ENCODE results near the gene AKT2. TPM values are rescaled to one million over a fixed set of nuclear protein-coding genes. Genes with fewer than 3 reads are reported as not detected.

Gene AKT2
- total RNA-seq, 1 donor from 2014 or later, result 197 TPM

GRCh38 chr19:40279761-40280607, 5.2 kb downstream of the AKT2 start:
- Mint-ChIP-seq H3K27me3 (ENCODE audit: unreplicated experiment) (peaks cover 13% of the 10 kb centered on the region), H3K27ac (ENCODE audit: unreplicated experiment) (peak overlapping the region; percentile 57), H3K4me1 (ENCODE audit: low read depth, unreplicated experiment) (peaks cover 44% of the 10 kb centered on the region), H3K9me3 (ENCODE audit: unreplicated experiment) (peaks cover 14% of the 10 kb centered on the region), H3K4me3 (ENCODE audit: unreplicated experiment) (peak overlapping the region; percentile 2), H3K36me3 (ENCODE audit: unreplicated experiment) (no peaks in the 10 kb centered on the region)
- TF ChIP-seq CTCF (IDR thresholded peaks at IDR 0.05; ENCODE audit: partially characterized antibody, unreplicated experiment), result no peak
- DNase-seq, result no peak

GRCh38 chr19:40279120-40279551, 6.0 kb downstream of the AKT2 start:
- Mint-ChIP-seq H3K4me3 (ENCODE audit: unreplicated experiment) (no peak overlapping the region), H3K27me3 (ENCODE audit: unreplicated experiment) (peaks cover 9% of the 10 kb centered on the region), H3K27ac (ENCODE audit: unreplicated experiment) (no peak overlapping the region), H3K9me3 (ENCODE audit: unreplicated experiment) (peaks cover 14% of the 10 kb centered on the region), H3K36me3 (ENCODE audit: unreplicated experiment) (no peaks in the 10 kb centered on the region), H3K4me1 (ENCODE audit: low read depth, unreplicated experiment) (peaks cover 52% of the 10 kb centered on the region)
- TF ChIP-seq CTCF (IDR thresholded peaks at IDR 0.05; ENCODE audit: partially characterized antibody, unreplicated experiment), result no peak
- no peak for DNase-seq

GRCh38 chr19:40278361-40279035, 6.6 kb downstream of the AKT2 start:
- Mint-ChIP-seq H3K9me3 (ENCODE audit: unreplicated experiment) (peaks cover 16% of the 10 kb centered on the region), H3K27me3 (ENCODE audit: unreplicated experiment) (peaks cover 9% of the 10 kb centered on the region), H3K4me3 (ENCODE audit: unreplicated experiment) (peak overlapping the region; percentile 34), H3K4me1 (ENCODE audit: low read depth, unreplicated experiment) (peaks cover 55% of the 10 kb centered on the region), H3K27ac (ENCODE audit: unreplicated experiment) (peak overlapping the region; percentile 86), H3K36me3 (ENCODE audit: unreplicated experiment) (no peaks in the 10 kb centered on the region)
- no peak for TF ChIP-seq CTCF (IDR thresholded peaks at IDR 0.05; ENCODE audit: partially characterized antibody, unreplicated experiment)
- DNase-seq, result no peak

GRCh38 chr19:40277356-40278059, 7.6 kb downstream of the AKT2 start:
- peak overlapping the region; percentile 86 for H3K27ac Mint-ChIP-seq (ENCODE audit: unreplicated experiment)
- H3K4me3 Mint-ChIP-seq (ENCODE audit: unreplicated experiment), result peak overlapping the region; percentile 25
- peak; percentile 43 for DNase-seq
- peaks cover 13% of the 10 kb centered on the region for H3K9me3 Mint-ChIP-seq (ENCODE audit: unreplicated experiment)
- peaks cover 9% of the 10 kb centered on the region for H3K27me3 Mint-ChIP-seq (ENCODE audit: unreplicated experiment)
- H3K36me3 Mint-ChIP-seq (ENCODE audit: unreplicated experiment), result no peaks in the 10 kb centered on the region
- no peak for TF ChIP-seq CTCF (IDR thresholded peaks at IDR 0.05; ENCODE audit: partially characterized antibody, unreplicated experiment)
- peaks cover 55% of the 10 kb centered on the region for H3K4me1 Mint-ChIP-seq (ENCODE audit: low read depth, unreplicated experiment)

Data from glutamatergic neuron (in vitro differentiated cells).